ENCODE results near the gene MSI2.

DNA sequence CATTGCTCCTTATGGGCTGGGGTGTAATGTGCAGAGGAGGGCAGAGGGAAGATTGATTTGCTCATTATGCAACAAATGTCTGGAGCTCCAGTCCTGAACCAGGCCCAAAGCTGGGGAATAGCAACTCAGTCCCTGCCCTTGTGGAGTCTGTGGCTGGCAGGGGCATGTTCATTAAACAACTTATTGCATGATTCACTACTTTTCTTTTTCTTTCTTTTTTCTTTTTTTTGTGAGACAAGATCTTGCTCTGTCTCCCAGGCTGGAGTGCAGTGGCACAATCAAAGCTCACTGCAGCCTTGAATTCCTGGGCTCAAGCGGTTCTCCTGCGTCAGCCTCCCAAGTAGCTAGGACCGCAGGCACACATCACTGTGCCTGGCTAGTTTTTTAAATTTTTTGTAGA is 23.1 kb downstream of the MSI2 start:
- TF ChIP-seq, protein P1, sequence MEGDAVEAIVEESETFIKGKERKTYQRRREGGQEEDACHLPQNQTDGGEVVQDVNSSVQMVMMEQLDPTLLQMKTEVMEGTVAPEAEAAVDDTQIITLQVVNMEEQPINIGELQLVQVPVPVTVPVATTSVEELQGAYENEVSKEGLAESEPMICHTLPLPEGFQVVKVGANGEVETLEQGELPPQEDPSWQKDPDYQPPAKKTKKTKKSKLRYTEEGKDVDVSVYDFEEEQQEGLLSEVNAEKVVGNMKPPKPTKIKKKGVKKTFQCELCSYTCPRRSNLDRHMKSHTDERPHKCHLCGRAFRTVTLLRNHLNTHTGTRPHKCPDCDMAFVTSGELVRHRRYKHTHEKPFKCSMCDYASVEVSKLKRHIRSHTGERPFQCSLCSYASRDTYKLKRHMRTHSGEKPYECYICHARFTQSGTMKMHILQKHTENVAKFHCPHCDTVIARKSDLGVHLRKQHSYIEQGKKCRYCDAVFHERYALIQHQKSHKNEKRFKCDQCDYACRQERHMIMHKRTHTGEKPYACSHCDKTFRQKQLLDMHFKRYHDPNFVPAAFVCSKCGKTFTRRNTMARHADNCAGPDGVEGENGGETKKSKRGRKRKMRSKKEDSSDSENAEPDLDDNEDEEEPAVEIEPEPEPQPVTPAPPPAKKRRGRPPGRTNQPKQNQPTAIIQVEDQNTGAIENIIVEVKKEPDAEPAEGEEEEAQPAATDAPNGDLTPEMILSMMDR (IDR thresholded peaks at IDR 0.05), result no peak
- TF ChIP-seq EZH2 (IDR thresholded peaks at IDR 0.05; ENCODE audit: borderline replicate concordance, insufficient read depth, low read depth, low read length, poor library complexity, severe bottlenecking), result no peak

Data from B cell (primary cell).